Calu3 (cell line): Measurements from ENCODE around the gene ENO2. TPM values are rescaled to one million over a fixed set of nuclear protein-coding genes. Genes with fewer than 3 reads are reported as not detected.

Source experiments
- BruUV-seq: library from RNA; stranded (reverse); fragments of 400-500 nt; replicated peaks from 2 replicates; lab custom pipeline; 2021; lab: Mats Ljungman, UMichigan
- CTCF ChIA-PET: fragments of 300-600 bp; sonication (Branson Sonifier 250); formaldehyde crosslinking; loops from one replicate; lab custom pipeline; 2022; ENCODE audit warnings: antibody characterized with exemption; lab: Charles Lee
- DNase-seq: peaks from one replicate; pipeline ENCODE4 v3.0.0; 2022
- H3K27ac Mint-ChIP-seq: one replicate; pipeline ENCODE4 v1.8.0; 2022; ENCODE audit warnings: mixed read lengths; ENCODE audit not compliant: unreplicated experiment
- H3K27me3 Mint-ChIP-seq: one replicate; pipeline ENCODE4 v1.8.0; 2022; ENCODE audit warnings: mixed read lengths; ENCODE audit not compliant: unreplicated experiment
- H3K36me3 Mint-ChIP-seq: one replicate; pipeline ENCODE4 v1.8.0; 2022; ENCODE audit warnings: mild to moderate bottlenecking, moderate library complexity, mixed read lengths; ENCODE audit not compliant: insufficient read depth, unreplicated experiment
- H3K4me1 Mint-ChIP-seq: one replicate; pipeline ENCODE4 v1.8.0; 2022; ENCODE audit warnings: mild to moderate bottlenecking, low read depth, mixed read lengths; ENCODE audit not compliant: unreplicated experiment
- H3K4me3 Mint-ChIP-seq: one replicate; pipeline ENCODE4 v1.8.0; 2022; ENCODE audit warnings: mild to moderate bottlenecking, low read depth, moderate library complexity, mixed read lengths; ENCODE audit not compliant: unreplicated experiment
- H3K9me3 Mint-ChIP-seq: one replicate; pipeline ENCODE4 v1.8.0; 2022; ENCODE audit warnings: low read depth, mixed read lengths; ENCODE audit not compliant: unreplicated experiment
- intact Hi-C: fragments of 100-400 bp; cut with micrococcal nuclease; formaldehyde crosslinking; loops from one replicate; pipeline ENCODE4 v1.10.0; 2022; ENCODE audit not compliant: unreplicated experiment
- total RNA-seq: library from RNA; stranded (reverse); gene quantifications from 2 replicates; pipeline ENCODE4 v1.2.3, GENCODE V29; 2022
- TF ChIP-seq, protein P1 (sequence below): fragments of 200-600 bp; IDR thresholded peaks from one replicate; pipeline ENCODE4 v1.8.0; 2022; ENCODE audit warnings: antibody characterized with exemption; ENCODE audit not compliant: unreplicated experiment

ENO2 gene
- total RNA-seq, 1 experiment from 2014 or later = 16.1 TPM

DNA sequence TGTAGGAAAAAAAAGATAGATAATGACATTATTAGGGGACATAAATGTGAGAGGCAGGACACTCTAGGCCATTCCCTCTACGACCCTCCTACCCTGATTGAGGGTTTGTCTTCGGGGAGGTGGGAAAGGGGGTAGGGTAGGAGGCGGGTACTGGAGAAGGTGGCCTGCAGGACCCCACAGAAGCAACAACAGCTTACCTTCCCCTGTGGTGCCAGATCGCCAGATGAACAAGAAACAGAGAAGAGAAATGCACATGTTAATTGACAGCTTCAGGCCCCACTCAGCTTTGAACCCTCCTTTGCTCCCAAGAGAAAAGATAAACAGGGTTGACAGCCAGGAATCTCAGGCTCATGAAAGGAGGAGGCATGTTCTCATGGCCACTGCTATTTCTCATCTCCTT lies 51.3 kb downstream of the ENO2 start:
- Mint-ChIP-seq H3K27ac (peak overlapping the region; percentile 87), H3K4me3 (peak overlapping the region; percentile 79), H3K9me3 (no peaks in the 10 kb centered on the region), H3K36me3 (peaks cover 95% of the 10 kb centered on the region), H3K27me3 (no peaks in the 10 kb centered on the region), H3K4me1 (peaks cover 47% of the 10 kb centered on the region)
- intact Hi-C loops = no loop called here
- CTCF ChIA-PET = interaction anchor here (2.5 to 5.5 kb wide), 2 partner anchors 21 to 97 kb away, joined by 17 to 90 read pairs; partner anchors contain the start of genes C12orf57 and RNU7-1
- DNase-seq = no peak
- BruUV-seq = no TSS peak
- TF ChIP-seq, protein P1, sequence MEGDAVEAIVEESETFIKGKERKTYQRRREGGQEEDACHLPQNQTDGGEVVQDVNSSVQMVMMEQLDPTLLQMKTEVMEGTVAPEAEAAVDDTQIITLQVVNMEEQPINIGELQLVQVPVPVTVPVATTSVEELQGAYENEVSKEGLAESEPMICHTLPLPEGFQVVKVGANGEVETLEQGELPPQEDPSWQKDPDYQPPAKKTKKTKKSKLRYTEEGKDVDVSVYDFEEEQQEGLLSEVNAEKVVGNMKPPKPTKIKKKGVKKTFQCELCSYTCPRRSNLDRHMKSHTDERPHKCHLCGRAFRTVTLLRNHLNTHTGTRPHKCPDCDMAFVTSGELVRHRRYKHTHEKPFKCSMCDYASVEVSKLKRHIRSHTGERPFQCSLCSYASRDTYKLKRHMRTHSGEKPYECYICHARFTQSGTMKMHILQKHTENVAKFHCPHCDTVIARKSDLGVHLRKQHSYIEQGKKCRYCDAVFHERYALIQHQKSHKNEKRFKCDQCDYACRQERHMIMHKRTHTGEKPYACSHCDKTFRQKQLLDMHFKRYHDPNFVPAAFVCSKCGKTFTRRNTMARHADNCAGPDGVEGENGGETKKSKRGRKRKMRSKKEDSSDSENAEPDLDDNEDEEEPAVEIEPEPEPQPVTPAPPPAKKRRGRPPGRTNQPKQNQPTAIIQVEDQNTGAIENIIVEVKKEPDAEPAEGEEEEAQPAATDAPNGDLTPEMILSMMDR = no peak

DNA sequence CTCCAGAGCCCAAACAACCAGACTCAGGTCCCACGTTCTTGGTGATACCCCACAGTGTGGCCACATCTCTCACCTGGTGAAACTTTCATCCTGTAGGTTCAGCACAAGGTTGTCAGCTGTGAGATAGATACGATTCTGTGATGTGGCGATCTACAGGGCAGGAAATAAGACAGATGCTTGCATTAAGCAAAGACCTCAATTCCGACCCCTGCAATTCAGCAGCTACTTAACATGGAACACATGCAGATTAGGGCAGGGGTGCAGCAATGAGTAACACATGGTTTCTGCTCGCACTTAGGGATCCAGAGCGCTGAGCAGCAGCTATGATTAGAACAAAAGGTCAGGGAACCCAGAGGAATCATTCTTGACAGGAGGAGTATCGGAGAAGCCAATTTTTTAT lies 52.0 kb downstream of the ENO2 start:
- Mint-ChIP-seq H3K4me3 (no peak overlapping the region), H3K27ac (peak overlapping the region; percentile 41), H3K9me3 (no peaks in the 10 kb centered on the region), H3K36me3 (peaks cover 96% of the 10 kb centered on the region), H3K4me1 (peaks cover 41% of the 10 kb centered on the region), H3K27me3 (no peaks in the 10 kb centered on the region)
- intact Hi-C loops = no loop called here
- TF ChIP-seq, protein P1 = no peak
- DNase-seq = no peak
- CTCF ChIA-PET = interaction anchor here (0.7 kb wide), 1 partner anchor 75 kb away, joined by 3 read pairs; no protein-coding TSS in a partner anchor
- no TSS peak for BruUV-seq

DNA sequence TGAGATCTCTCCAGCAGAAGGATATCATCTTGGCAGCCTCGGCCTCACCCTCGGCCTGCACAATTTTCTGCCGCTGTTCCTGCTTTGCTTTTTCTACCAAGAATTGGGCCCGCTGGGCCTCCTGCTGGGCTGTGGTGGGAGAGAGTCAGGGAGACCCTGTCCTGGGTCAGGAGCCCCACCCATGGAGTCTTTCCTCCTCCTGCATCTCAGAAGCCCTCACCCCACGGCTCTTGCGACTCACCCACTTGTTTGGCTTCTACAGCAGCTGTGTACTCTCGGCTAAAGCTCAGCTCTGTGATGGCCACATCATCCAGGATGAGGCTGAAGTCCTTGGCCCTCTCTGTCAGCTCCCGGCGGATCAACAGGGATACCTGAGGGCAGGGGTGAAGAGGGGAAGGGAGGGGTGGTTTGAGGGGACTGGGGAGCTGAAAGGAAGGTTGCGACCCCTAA lies 53.3 kb downstream of the ENO2 start:
- H3K4me3 Mint-ChIP-seq = no peak overlapping the region
- no TSS peak for BruUV-seq
- H3K4me1 Mint-ChIP-seq = peaks cover 42% of the 10 kb centered on the region
- no peaks in the 10 kb centered on the region for H3K9me3 Mint-ChIP-seq
- H3K27me3 Mint-ChIP-seq = no peaks in the 10 kb centered on the region
- TF ChIP-seq, protein P1 = no peak
- CTCF ChIA-PET = interaction anchor here (0.6 kb wide), 1 partner anchor 36 kb away, joined by 4 read pairs; no protein-coding TSS in a partner anchor
- peaks cover 92% of the 10 kb centered on the region for H3K36me3 Mint-ChIP-seq
- H3K27ac Mint-ChIP-seq = no peak overlapping the region
- DNase-seq = no peak
- intact Hi-C loops = no loop called here

DNA sequence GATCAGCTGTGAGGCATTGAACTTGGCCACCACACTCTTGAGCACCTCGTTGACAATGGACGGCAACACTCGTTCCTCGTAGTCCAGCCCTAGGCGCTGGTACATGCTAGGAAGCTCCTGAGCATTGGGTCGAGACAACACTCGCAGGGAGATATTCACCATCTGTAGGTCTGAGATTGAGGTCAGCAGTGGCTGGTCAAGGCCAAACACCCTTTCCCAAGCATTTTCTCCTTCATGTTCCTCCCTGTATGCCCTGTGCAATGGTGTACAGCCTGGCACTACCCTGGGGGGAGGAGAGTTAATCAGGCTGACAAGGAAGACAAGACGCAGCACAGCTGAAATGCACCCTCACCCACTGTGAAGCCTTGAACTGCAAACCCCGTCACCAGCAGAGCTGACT lies 54.0 kb downstream of the ENO2 start:
- Mint-ChIP-seq H3K9me3 (no peaks in the 10 kb centered on the region), H3K4me3 (peak overlapping the region; percentile 81), H3K4me1 (peaks cover 46% of the 10 kb centered on the region), H3K27ac (peak overlapping the region; percentile 88), H3K36me3 (peaks cover 92% of the 10 kb centered on the region), H3K27me3 (no peaks in the 10 kb centered on the region)
- TF ChIP-seq, protein P1 = no peak
- no TSS peak for BruUV-seq
- CTCF ChIA-PET = interaction anchor here (0.6 to 1.5 kb wide), 3 partner anchors 22 to 37 kb away, joined by 4 to 6 read pairs (median 4); no protein-coding TSS in a partner anchor
- no peak for DNase-seq
- intact Hi-C loops = no loop called here
